ENCODE data around the gene SYT12. TPM values are rescaled to one million over a fixed set of nuclear protein-coding genes. Genes with fewer than 3 reads are reported as not detected.

The SYT12 gene
- total and polyA plus RNA-seq, 2 of the 8 experiments (the other 6 are each of a cell fraction or from before 2014, with no cell fraction given): 1.4 to 3.3 TPM

DNA sequence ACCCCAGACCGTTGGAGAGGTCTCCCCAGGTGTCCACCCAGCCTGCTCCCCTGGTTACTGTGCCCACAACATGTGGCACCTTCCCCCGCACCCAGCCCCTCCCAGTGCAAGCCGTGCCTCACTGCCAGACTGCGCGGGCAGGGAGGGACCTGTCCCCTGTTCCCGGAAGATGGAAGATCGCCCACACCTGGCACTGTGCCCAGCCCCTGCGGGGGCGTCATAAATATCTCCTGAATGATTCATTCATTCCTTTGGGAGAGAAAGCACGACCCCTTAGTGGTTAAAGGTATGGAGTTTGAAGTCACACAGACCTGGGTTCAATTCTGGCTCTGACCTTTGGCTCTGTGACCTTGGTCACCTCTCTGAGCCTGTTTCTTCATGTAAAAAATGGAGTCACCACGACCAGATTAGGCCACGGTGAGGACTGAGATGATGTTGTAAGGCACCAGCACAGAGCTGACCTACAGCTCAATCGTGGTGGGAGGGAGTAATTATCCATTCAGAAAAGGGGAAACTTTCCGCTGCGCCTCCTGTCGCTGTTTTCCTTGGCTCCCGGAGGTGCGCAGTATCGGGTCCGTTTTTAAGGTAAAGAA is 497 bp upstream of the SYT12 start (continued):
- no peak for TF ChIP-seq CEBPB (IDR thresholded peaks at IDR 0.05; ENCODE audit: low read depth, low read length)
- no peak for TF ChIP-seq ASH2L (IDR thresholded peaks at IDR 0.05; ENCODE audit: low read length)
- TF ChIP-seq KDM1A (IDR thresholded peaks at IDR 0.05; ENCODE audit: borderline replicate concordance, low read length): no peak
- no peak for TF ChIP-seq HDAC6 (IDR thresholded peaks at IDR 0.05; ENCODE audit: low read depth, low read length)
- no peak for TF ChIP-seq YY1 (IDR thresholded peaks at IDR 0.05; ENCODE audit: low read depth, low read length)
- TF ChIP-seq SAP30 (IDR thresholded peaks at IDR 0.05; ENCODE audit: insufficient read depth, insufficient replicate concordance, low read length): no peak
- no peak for TF ChIP-seq SIN3A (conservative IDR thresholded peaks at IDR 0.05 in 1 of 2, IDR thresholded peaks at IDR 0.05 in 1 of 2; ENCODE audit: low read depth in 1 of 2, low read length in 2 of 2)
